ENCODE data around the gene APLP2.

GRCh38 chr11:130095326-130095725, 25.6 kb downstream of the APLP2 start:
- TF ChIP-seq, protein P1, sequence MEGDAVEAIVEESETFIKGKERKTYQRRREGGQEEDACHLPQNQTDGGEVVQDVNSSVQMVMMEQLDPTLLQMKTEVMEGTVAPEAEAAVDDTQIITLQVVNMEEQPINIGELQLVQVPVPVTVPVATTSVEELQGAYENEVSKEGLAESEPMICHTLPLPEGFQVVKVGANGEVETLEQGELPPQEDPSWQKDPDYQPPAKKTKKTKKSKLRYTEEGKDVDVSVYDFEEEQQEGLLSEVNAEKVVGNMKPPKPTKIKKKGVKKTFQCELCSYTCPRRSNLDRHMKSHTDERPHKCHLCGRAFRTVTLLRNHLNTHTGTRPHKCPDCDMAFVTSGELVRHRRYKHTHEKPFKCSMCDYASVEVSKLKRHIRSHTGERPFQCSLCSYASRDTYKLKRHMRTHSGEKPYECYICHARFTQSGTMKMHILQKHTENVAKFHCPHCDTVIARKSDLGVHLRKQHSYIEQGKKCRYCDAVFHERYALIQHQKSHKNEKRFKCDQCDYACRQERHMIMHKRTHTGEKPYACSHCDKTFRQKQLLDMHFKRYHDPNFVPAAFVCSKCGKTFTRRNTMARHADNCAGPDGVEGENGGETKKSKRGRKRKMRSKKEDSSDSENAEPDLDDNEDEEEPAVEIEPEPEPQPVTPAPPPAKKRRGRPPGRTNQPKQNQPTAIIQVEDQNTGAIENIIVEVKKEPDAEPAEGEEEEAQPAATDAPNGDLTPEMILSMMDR (IDR thresholded peaks at IDR 0.05; ENCODE audit: low read depth, low read length) = no peak
- TF ChIP-seq EZH2phosphoT487 (IDR thresholded peaks at IDR 0.05; ENCODE audit: low read depth) = no peak

Measured in OCI-LY3 (cell line).